ENCODE results near the gene KCNAB1.

DNA sequence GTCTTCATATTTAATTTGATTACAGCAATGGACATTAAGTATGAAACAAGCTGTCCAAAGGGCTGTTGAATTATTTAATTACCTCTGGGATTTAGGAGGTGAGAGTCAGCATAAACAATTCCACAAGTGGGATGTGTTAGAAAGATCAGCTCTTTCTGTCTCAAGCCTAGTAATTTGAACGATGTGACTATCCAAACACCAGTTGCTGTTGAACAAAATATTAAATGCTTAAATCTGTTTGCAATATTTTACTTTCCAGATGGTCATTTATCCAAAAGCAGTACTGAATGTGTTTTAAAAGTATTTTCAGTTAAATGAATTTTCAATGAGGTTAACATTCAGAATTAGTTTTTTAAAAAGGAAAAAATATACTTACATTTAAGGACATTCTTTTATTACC lies 12.7 kb downstream of the KCNAB1 start:
- TF ChIP-seq CTCF (IDR thresholded peaks at IDR 0.05; ENCODE audit: extremely low read depth in 1 of 2, insufficient read depth in 1 of 2, low read depth in 1 of 2, low read length in 2 of 2) (no peak), POLR2A (IDR thresholded peaks at IDR 0.05; ENCODE audit: low read depth, low read length) (no peak), POLR2AphosphoS5 (IDR thresholded peaks at IDR 0.05; ENCODE audit: insufficient read depth, low read depth, low read length) (no peak)

Data from endothelial cell of umbilical vein (primary cell).